ENCODE results near the gene TRIP10. TPM values are rescaled to one million over a fixed set of nuclear protein-coding genes. Genes with fewer than 3 reads are reported as not detected.
A peak's percentile ranks its signal among the peaks of the same experiment; 100 is the strongest.

Gene TRIP10
- total and polyA plus RNA-seq, 2 of the 4 experiments (the other 2 are of a cell fraction) = 39.1 to 47.0 TPM

GRCh38 chr19:6738787-6739389 is 592 bp upstream of the TRIP10 start (continued):
- no peak for TF ChIP-seq SMC3 (IDR thresholded peaks at IDR 0.05; ENCODE audit: low read depth, low read length)

- H2BK120ac ChIP-seq (ENCODE audit: low read depth, low read length) = no peak overlapping the region
- TF ChIP-seq MXI1 (IDR thresholded peaks at IDR 0.05; ENCODE audit: borderline replicate concordance, low read depth, low read length) = peak; percentile 48; the same call in 1 of the 2 replicates
- TF ChIP-seq ELK1 (IDR thresholded peaks at IDR 0.05; ENCODE audit: borderline replicate concordance, low read depth, low read length) = no peak
- H3K56ac ChIP-seq (ENCODE audit: extremely low read depth, insufficient read depth, low read length) = peak overlapping the region; percentile 71; the same call in 1 of the 2 replicates
- peak overlapping the region; percentile 19; the same call in 1 of the 2 replicates for H3K18ac ChIP-seq (ENCODE audit: low read depth, low read length)
- dilution Hi-C loops (cut with HindIII; ENCODE audit: low sequenced_read_pairs, unreplicated experiment) (no loop called here), in situ Hi-C loops (cut with MboI; ENCODE audit: low sequenced_read_pairs) (loop anchor here (10.0 kb wide), 2 partner anchors 125 to 225 kb away; no protein-coding TSS in a partner anchor), intact Hi-C loops (cut with micrococcal nuclease) (loop anchor here (5.0 to 10.0 kb wide), 3 partner anchors 208 to 613 kb away; partner anchors contain the start of genes TNFSF9 and ZNF557)
- H3K36me3 ChIP-seq (ENCODE audit: control insufficient read depth, insufficient read depth, low read length) = peaks cover 13% of the 10 kb centered on the region
- CTCF ChIA-PET = no interaction called here
- peak overlapping the region; percentile 43; the same call in 1 of the 2 replicates for H3K14ac ChIP-seq (replicated peaks; ENCODE audit: low read depth, low read length)
- peaks cover 34% of the 10 kb centered on the region for H3K4me1 ChIP-seq (ENCODE audit: control insufficient read depth, insufficient read depth, low read length)
- peak overlapping the region; percentile 66 for H3K4ac ChIP-seq (ENCODE audit: low read depth, low read length)
- no peaks in the 10 kb centered on the region for H3K27me3 ChIP-seq (ENCODE audit: control insufficient read depth, insufficient read depth, low read length)
- no TSS peak for BruUV-seq (replicated peaks)
- peak overlapping the region; percentile 82 for H3K9ac ChIP-seq (ENCODE audit: low read depth, low read length)
- H3K4me3 ChIP-seq (ENCODE audit: insufficient read depth, low read depth, low read length) = peak overlapping the region; percentile 93
- H2BK5ac ChIP-seq (ENCODE audit: low read depth, low read length, poor library complexity, severe bottlenecking) = peak overlapping the region; percentile 71
- peak overlapping the region; percentile 52 for H4K91ac ChIP-seq (ENCODE audit: insufficient read depth, low read depth, low read length)
- peak overlapping the region in 1 of 2 experiments; percentile 71; a peak in 2 of 4 replicates for H4K8ac ChIP-seq (ENCODE audit: low read depth in 2 of 2, low read length in 2 of 2)
- no peak overlapping the region for H2BK20ac ChIP-seq (ENCODE audit: low read depth, low read length)
- no peak for DNase-seq
- POLR2A ChIA-PET (ENCODE audit: unreplicated experiment) = no interaction called here
- ATAC-seq (ENCODE audit: low read depth) = no peak
- WGBS, 2 experiments (ENCODE audit: extremely low coverage in 2 of 2, insufficient read length in 1 of 2) = no CpG with 5 or more reads among the region's 34 CpGs
- H3K4me2 ChIP-seq (ENCODE audit: low read depth, low read length) = peak overlapping the region; percentile 89
- no peaks in the 10 kb centered on the region for H3K9me3 ChIP-seq (ENCODE audit: control insufficient read depth, insufficient read depth, low read length)
- peak overlapping the region; percentile 13; the same call in 1 of the 2 replicates for H4K5ac ChIP-seq (ENCODE audit: low read depth, low read length)
- H3K79me1 ChIP-seq (ENCODE audit: low read depth in 1 of 2, low read length in 2 of 2) = peaks cover 3 to 61% of the 10 kb centered on the region in 2 experiments
- H3K27ac ChIP-seq (ENCODE audit: insufficient read depth, low read length) = peak overlapping the region; percentile 87
- H2AK9ac ChIP-seq (replicated peaks; ENCODE audit: low read depth, low read length, poor library complexity) = peak overlapping the region; percentile 99
- H2AFZ ChIP-seq (replicated peaks; ENCODE audit: low read length, poor library complexity) = peak overlapping the region; percentile 90
- H4K20me1 ChIP-seq (ENCODE audit: insufficient read depth, low read length) = 0 out of 2 replicates have a peak, but pooled peaks cover 4% of the 10 kb centered on the region
- peak overlapping the region; percentile 86; the same call in 1 of the 2 replicates for H3K23ac ChIP-seq (ENCODE audit: low read depth, low read length)
- H2AK5ac ChIP-seq (ENCODE audit: low read depth, low read length) = peak overlapping the region; percentile 62
- 0 out of 3 replicates have a peak overlapping the region, but pooled peaks have one; percentile 10 for H2BK15ac ChIP-seq (ENCODE audit: low read depth, low read length)
- peaks cover 7% of the 10 kb centered on the region; the same call in 1 of the 2 replicates for H3K9me1 ChIP-seq (ENCODE audit: insufficient read depth, low read length)
These were observed 556 bp downstream of the TRIP10 start for GRCh38 chr19:6739883-6740588.
